HepG2 (cell line): ENCODE results near the gene SLC9A8. TPM values are rescaled to one million over a fixed set of nuclear protein-coding genes. Genes with fewer than 3 reads are reported as not detected.

Experiments used
- CBFB ChIP-seq: sonication (generic); formaldehyde crosslinking; IDR thresholded peaks from 2 replicates; pipeline ENCODE4 v1.4.0; 2020; ENCODE audit warnings: missing genetic modification reagents
- CEBPZ ChIP-seq: IDR thresholded peaks from 2 replicates; pipeline ENCODE4 v1.6.1; 2012; ENCODE audit warnings: low read length, improper control_type of control experiment
- HDAC1 ChIP-seq: sonication (generic); formaldehyde crosslinking; IDR thresholded peaks from 2 replicates; pipeline ENCODE4 v1.5.1; 2020; ENCODE audit warnings: mild to moderate bottlenecking, missing genetic modification reagents
- HHEX ChIP-seq: IDR thresholded peaks from 2 replicates; pipeline ENCODE4 v1.6.1; 2016; ENCODE audit warnings: control low read depth
- HNF4G ChIP-seq, 2 experiments: sonication (generic) in 1 of 2; formaldehyde crosslinking in 1 of 2; IDR thresholded peaks; 2 replicates each; pipeline versions ENCODE4 v1.4.0 to v1.6.1; 2011 to 2020; ENCODE audit warnings: borderline replicate concordance in 2 of 2, low read depth in 2 of 2, mild to moderate bottlenecking in 2 of 2, low read length in 1 of 2, missing genetic modification reagents in 1 of 2, moderate library complexity in 1 of 2
- KDM1A ChIP-seq: IDR thresholded peaks from 2 replicates; pipeline ENCODE4 v1.6.1; 2016; ENCODE audit warnings: missing compliant biosample characterization
- MBNL3 ChIP-seq: fragments of 250-450 bp; sonication (Bioruptor Pico); conservative IDR thresholded peaks from 2 replicates; pipeline ENCODE4 v1.8.0; 2022; ENCODE audit warnings: mild to moderate bottlenecking, inconsistent platforms
- NFKBIZ ChIP-seq: IDR thresholded peaks from 2 replicates; pipeline ENCODE4 v1.6.1; 2018; ENCODE audit warnings: missing genetic modification reagents, missing compliant biosample characterization
- PHF21A ChIP-seq: sonication (generic); formaldehyde crosslinking; IDR thresholded peaks from 2 replicates; pipeline ENCODE4 v1.5.0; 2020; ENCODE audit warnings: mild to moderate bottlenecking, missing genetic modification reagents
- RARA ChIP-seq: IDR thresholded peaks from 2 replicates; pipeline ENCODE4 v1.6.1; 2016; ENCODE audit warnings: missing genetic modification reagents, missing compliant biosample characterization
- RBFOX2 ChIP-seq: fragments of 200-400 bp; formaldehyde crosslinking; IDR thresholded peaks from 2 replicates; pipeline ENCODE4 v1.6.1; 2017; ENCODE audit warnings: low read depth, mild to moderate bottlenecking, low read length
- REPIN1 ChIP-seq: sonication (generic); formaldehyde crosslinking; IDR thresholded peaks from 2 replicates; pipeline ENCODE4 v1.8.0; 2022; ENCODE audit warnings: missing genetic modification reagents, low read depth, mild to moderate bottlenecking, borderline replicate concordance
- SUZ12 ChIP-seq: fragments of 150-350 bp; IDR thresholded peaks from 2 replicates; pipeline ENCODE4 v1.6.1; 2014; ENCODE audit warnings: low read depth, low read length
- TBL1XR1 ChIP-seq: fragments of 150-350 bp; IDR thresholded peaks from 2 replicates; pipeline ENCODE4 v1.6.1; 2014; ENCODE audit warnings: borderline replicate concordance, low read length; ENCODE audit not compliant: partially characterized antibody
- TOE1 ChIP-seq: sonication (generic); formaldehyde crosslinking; IDR thresholded peaks from 2 replicates; pipeline ENCODE4 v1.4.0; 2020; ENCODE audit warnings: mild to moderate bottlenecking, missing genetic modification reagents
- TRAFD1 ChIP-seq: sonication (generic); formaldehyde crosslinking; IDR thresholded peaks from 2 replicates; pipeline ENCODE4 v1.5.1; 2020; ENCODE audit warnings: missing genetic modification reagents, mild to moderate bottlenecking, borderline replicate concordance
- ZNF101 ChIP-seq: sonication (generic); formaldehyde crosslinking; IDR thresholded peaks from 2 replicates; pipeline ENCODE4 v1.4.0; 2020; ENCODE audit warnings: mild to moderate bottlenecking, low read depth, missing genetic modification reagents, borderline replicate concordance
- ZNF121 ChIP-seq: sonication (generic); formaldehyde crosslinking; IDR thresholded peaks from 2 replicates; pipeline ENCODE4 v1.5.0; 2020; ENCODE audit warnings: mild to moderate bottlenecking, missing genetic modification reagents
- ZNF232 ChIP-seq: sonication (generic); formaldehyde crosslinking; IDR thresholded peaks from 2 replicates; pipeline ENCODE4 v1.4.0; 2020; ENCODE audit warnings: missing genetic modification reagents, borderline replicate concordance
- ZNF33B ChIP-seq: sonication (generic); formaldehyde crosslinking; IDR thresholded peaks from 2 replicates; pipeline ENCODE4 v1.5.1; 2020; ENCODE audit warnings: mild to moderate bottlenecking, missing genetic modification reagents
- ZNF839 ChIP-seq: sonication (generic); formaldehyde crosslinking; IDR thresholded peaks from 2 replicates; pipeline ENCODE4 v1.4.0; 2020; ENCODE audit warnings: missing genetic modification reagents, mild to moderate bottlenecking, borderline replicate concordance
- polyA plus RNA-seq, 8 experiments: library from polyadenylated mRNA; depleted of rRNA in 3 of 8; stranded (reverse) in 7 of 8; unstranded in 1 of 8; fragments of >200 nt; fragmentation: Illumina TruSeq in 4 of 8; extraction: Trizol in 4 of 8; gene quantifications; 2 replicates each; pipeline versions ENCODE4 v1.2.1 to v1.2.3, GENCODE V29; 2011 to 2016; ENCODE audit warnings: low read depth in 4 of 8, missing spikeins in 1 of 8, mixed read lengths in 1 of 8; ENCODE audit not compliant: insufficient read depth in 1 of 8
- total RNA-seq, 5 experiments: library from RNA; depleted of rRNA; stranded (reverse); fragments of >200 nt; fragmentation: Illumina TruSeq; extraction: Trizol; gene quantifications; 2 replicates each; pipeline ENCODE4 v1.2.3, GENCODE V29; 2016; ENCODE audit warnings: low read depth in 1 of 5
- TF ChIP-seq, protein P1 (sequence below): IDR thresholded peaks from 2 replicates; pipeline ENCODE4 v1.6.1; 2018; ENCODE audit warnings: missing genetic modification reagents

The SLC9A8 gene
- total and polyA plus RNA-seq, 2 of the 13 experiments (the other 11 are each of a cell fraction or from before 2014, with no cell fraction given), result 4.1 to 7.4 TPM

DNA sequence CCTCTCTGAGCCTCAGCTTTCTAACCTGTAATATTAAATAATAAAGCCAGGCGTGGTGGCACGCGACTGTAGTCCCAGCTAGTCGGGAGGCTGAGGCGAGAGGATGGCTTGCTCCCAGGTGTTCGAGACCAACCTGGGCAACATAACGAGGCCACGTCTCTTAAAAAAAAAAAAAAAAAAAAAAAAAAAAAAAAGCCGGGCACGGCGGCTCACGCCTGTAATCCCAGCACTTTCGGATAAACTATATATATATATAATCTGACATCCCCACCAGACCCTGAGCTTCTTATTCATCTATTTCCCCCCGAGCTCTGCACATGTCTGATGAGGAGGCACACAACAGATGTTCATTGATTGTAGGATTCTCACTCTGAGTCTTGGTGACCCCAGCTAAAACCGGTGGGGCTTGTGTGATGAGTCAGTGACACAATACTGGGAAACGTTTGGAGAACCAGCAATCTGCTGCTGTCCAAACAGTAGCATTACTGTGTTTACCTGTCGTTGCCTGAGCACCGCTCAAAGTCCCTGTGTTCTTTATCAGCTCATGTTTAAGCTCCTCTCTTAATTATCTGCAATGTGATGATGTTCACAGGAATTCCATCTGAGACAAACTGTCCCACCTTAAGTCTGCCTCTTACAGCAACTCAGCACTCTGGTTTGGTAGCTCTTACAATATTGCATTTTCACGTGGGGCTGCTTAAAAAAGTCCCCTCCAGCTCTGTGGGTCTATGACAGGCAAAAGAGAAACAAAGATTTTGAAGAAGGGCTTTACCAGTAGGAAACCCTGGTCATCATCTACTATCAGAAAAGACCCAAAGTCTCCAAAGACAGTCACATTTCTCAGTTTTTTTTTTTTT, 103.7 kb downstream of the SLC9A8 start (continued):
- TF ChIP-seq TRAFD1 (CRISPR knock-in tag), result peak; percentile 81
- TF ChIP-seq NFKBIZ (CRISPR knock-in tag), result peak; percentile 80; the same call in 1 of the 2 replicates
- TF ChIP-seq, protein P1, sequence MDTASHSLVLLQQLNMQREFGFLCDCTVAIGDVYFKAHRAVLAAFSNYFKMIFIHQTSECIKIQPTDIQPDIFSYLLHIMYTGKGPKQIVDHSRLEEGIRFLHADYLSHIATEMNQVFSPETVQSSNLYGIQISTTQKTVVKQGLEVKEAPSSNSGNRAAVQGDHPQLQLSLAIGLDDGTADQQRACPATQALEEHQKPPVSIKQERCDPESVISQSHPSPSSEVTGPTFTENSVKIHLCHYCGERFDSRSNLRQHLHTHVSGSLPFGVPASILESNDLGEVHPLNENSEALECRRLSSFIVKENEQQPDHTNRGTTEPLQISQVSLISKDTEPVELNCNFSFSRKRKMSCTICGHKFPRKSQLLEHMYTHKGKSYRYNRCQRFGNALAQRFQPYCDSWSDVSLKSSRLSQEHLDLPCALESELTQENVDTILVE (CRISPR knock-in tag), result peak; percentile 81
- TF ChIP-seq ZNF101 (CRISPR knock-in tag), result no peak
- TF ChIP-seq HNF4G (IDR thresholded peaks at IDR 0.05; ENCODE audit: borderline replicate concordance, low read depth, low read length), result peak; percentile 98
- peak; percentile 89 for TF ChIP-seq HNF4G (CRISPR knock-in tag; IDR thresholded peaks at IDR 0.05; ENCODE audit: borderline replicate concordance, low read depth)
- no peak for TF ChIP-seq CEBPZ
- TF ChIP-seq KDM1A (CRISPR knock-in tag), result peak; percentile 81; the same call in 1 of the 2 replicates
- TF ChIP-seq ZNF33B (CRISPR knock-in tag), result no peak; the same call in 1 of the 2 replicates
- peak; percentile 75; the same call in 1 of the 2 replicates for TF ChIP-seq CBFB (CRISPR knock-in tag)
- peak; percentile 91 for TF ChIP-seq HHEX
- TF ChIP-seq TOE1 (CRISPR knock-in tag), result 0 out of 2 replicates have a peak, but pooled peaks have one; percentile 37
- peak; percentile 89 for TF ChIP-seq RARA
- TF ChIP-seq HDAC1, result peak; percentile 65; the same call in 1 of the 2 replicates
- no peak for TF ChIP-seq MBNL3 (CRISPR knock-in tag)
- TF ChIP-seq ZNF121 (CRISPR knock-in tag), result 0 out of 2 replicates have a peak, but pooled peaks have one; percentile 8
- TF ChIP-seq PHF21A (CRISPR knock-in tag), result peak; percentile 97
- no peak for TF ChIP-seq ZNF839 (CRISPR knock-in tag)
- TF ChIP-seq TBL1XR1, result peak; percentile 74
- no peak for TF ChIP-seq SUZ12
- peak; percentile 32 for TF ChIP-seq RBFOX2
- peak; percentile 90 for TF ChIP-seq REPIN1 (CRISPR knock-in tag)
- TF ChIP-seq ZNF232 (CRISPR knock-in tag), result peak; percentile 61; the same call in 1 of the 2 replicates
